Brain microvascular endothelial cell (primary cell): Measurements from ENCODE around the gene NRXN3.

ENCODE experiments used
- DNase-seq: peaks from one replicate; pipeline ENCODE4 v3.0.0-alpha.2; 2020
- H3K27ac ChIP-seq: fragments of 250-450 bp; sonication (Bioruptor Pico); 2 replicates; pipeline ENCODE4 v1.5.1; 2020; ENCODE audit warnings: mild to moderate bottlenecking, moderate library complexity
- H3K27me3 ChIP-seq: fragments of 250-450 bp; sonication (Bioruptor Pico); replicated peaks from 2 replicates; pipeline ENCODE4 v1.5.1; 2020; ENCODE audit warnings: mild to moderate bottlenecking
- H3K36me3 ChIP-seq: fragments of 250-450 bp; sonication (Bioruptor Pico); replicated peaks from 2 replicates; pipeline ENCODE4 v1.5.1; 2020; ENCODE audit warnings: mild to moderate bottlenecking
- H3K4me3 ChIP-seq: 2 replicates; pipeline ENCODE4 v1.5.1; 2011; ENCODE audit warnings: low read depth, mild to moderate bottlenecking, control low read depth, low read length, moderate library complexity
- CTCF ChIP-seq: IDR thresholded peaks from 2 replicates; pipeline ENCODE4 v1.5.1; 2011; ENCODE audit warnings: low read depth, mild to moderate bottlenecking, moderate library complexity, low read length, control low read depth, inconsistent platforms; ENCODE audit errors: missing control alignments
- in situ Hi-C: cut with HindIII; loops from 2 replicates; pipeline ENCODE4 v1.10.0; 2017; ENCODE audit warnings: low sequenced_read_pairs, low pct_ligation_motif_present

The NRXN3 gene

DNA sequence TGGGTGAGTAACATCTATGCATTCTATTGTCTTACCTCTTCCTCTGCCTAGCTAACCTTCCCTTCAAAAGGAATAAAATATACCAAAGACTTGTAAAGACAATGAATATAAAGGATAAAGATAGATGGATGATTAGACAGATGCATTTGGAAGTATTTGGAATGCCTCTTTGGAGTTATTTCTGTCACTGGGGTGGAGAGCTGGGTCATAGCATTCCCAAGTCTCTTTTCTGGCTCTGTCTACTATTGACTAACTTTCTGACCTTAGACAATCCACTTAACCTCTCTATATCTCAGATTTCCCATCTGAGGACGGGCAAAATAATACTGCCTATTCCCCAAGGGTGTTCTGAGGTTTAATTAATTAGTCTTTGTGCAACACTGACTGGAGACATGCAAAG lies 1523.8 kb downstream of the NRXN3 start:
- Histone ChIP-seq H3K36me3 (no peaks in the 10 kb centered on the region), H3K27ac (no peak overlapping the region), H3K27me3 (no peaks in the 10 kb centered on the region), H3K4me3 (no peak overlapping the region)
- no peak for TF ChIP-seq CTCF
- DNase-seq, result no peak
- in situ Hi-C loops, result no loop called here

- in situ Hi-C loops, result no loop called here
- Histone ChIP-seq H3K27ac (no peak overlapping the region), H3K27me3 (no peaks in the 10 kb centered on the region), H3K36me3 (no peaks in the 10 kb centered on the region), H3K4me3 (no peak overlapping the region)
- TF ChIP-seq CTCF, result no peak
- DNase-seq, result no peak
Observed at GRCh38 chr14:79695307-79695706, 1525.1 kb downstream of the NRXN3 start.

DNA sequence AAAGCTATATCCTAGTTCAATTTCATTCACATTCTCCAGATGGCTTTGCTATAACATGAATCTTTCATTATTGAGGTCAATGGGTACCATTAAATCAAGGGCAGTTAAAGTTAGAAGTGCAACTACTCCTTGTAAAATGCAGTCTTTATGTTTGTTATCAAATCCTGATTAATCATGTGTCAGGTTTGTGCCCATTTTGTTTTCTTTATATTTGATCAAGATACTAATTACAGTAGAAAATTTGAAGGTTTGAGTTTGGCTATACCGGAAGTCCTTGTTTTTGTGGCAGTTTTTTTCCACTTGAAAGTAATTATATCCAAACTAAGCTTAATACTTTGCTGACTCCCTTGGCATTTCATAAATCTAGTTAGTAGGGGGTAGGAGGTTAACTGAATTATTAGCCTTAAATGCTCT lies 1528.1 kb downstream of the NRXN3 start:
- no peaks in the 10 kb centered on the region for H3K27me3 ChIP-seq
- TF ChIP-seq CTCF, result no peak
- H3K36me3 ChIP-seq, result no peaks in the 10 kb centered on the region
- in situ Hi-C loops, result no loop called here
- DNase-seq, result no peak
- no peak overlapping the region for H3K4me3 ChIP-seq
- no peak overlapping the region for H3K27ac ChIP-seq

DNA sequence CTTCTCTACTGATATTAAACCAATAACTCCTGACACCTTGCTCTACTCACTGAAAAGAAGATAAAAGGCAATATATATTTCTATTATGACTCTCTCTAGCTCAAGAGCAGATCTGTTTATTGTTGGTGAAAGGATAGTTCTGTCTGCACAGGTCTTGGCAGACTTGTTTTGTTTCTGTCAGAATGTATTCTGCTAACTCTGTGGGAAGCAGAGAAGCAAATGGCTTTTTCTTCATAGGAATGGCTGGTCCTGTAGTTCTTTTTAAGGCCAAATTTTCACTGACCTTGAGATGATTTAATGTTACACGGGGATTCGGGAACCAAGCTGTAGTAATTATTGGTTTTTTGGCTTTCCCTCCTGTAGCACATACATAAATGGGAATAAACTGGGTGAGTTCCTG lies 1529.0 kb downstream of the NRXN3 start:
- H3K27me3 ChIP-seq, result no peaks in the 10 kb centered on the region
- no peak for TF ChIP-seq CTCF
- in situ Hi-C loops, result no loop called here
- H3K36me3 ChIP-seq, result no peaks in the 10 kb centered on the region
- H3K27ac ChIP-seq, result no peak overlapping the region
- DNase-seq, result no peak
- H3K4me3 ChIP-seq, result no peak overlapping the region

- TF ChIP-seq CTCF, result no peak
- no peak overlapping the region for H3K4me3 ChIP-seq
- H3K27ac ChIP-seq, result no peak overlapping the region
- H3K27me3 ChIP-seq, result no peaks in the 10 kb centered on the region
- DNase-seq, result no peak
- H3K36me3 ChIP-seq, result no peaks in the 10 kb centered on the region
- in situ Hi-C loops, result no loop called here
Observed at GRCh38 chr14:79701371-79701770, 1531.2 kb downstream of the NRXN3 start.

DNA sequence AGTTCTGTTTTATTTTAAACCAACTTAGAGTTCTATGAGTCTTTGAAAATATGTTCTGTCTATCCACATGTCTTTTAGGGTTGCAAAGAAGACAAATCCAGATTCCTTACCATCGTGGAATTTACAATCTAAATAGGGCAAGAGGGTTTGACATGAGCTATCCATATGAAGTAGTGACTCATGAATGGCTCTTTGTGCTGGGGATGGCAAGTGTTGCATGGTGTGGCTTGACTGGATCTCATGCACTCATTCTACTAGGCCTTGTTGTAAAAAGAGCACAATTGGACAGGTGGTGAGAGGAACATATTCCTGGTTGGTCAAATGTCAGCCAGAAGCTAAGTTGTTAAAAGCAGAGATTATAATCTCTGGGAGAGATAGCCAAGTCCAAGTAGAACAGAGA lies 1532.0 kb downstream of the NRXN3 start:
- Histone ChIP-seq H3K36me3 (no peaks in the 10 kb centered on the region), H3K4me3 (no peak overlapping the region), H3K27ac (no peak overlapping the region), H3K27me3 (no peaks in the 10 kb centered on the region)
- no peak for DNase-seq
- no peak for TF ChIP-seq CTCF
- in situ Hi-C loops, result no loop called here
